HepG2 (cell line): ENCODE results near the gene FRK. TPM values are rescaled to one million over a fixed set of nuclear protein-coding genes. Genes with fewer than 3 reads are reported as not detected.
A peak's percentile ranks its signal among the peaks of the same experiment; 100 is the strongest.

Experiments used
- ATAC-seq: fragments of 200-7000 bp; cut with Tn5 transposase; 3 replicates; pipeline ENCODE4 v1.9.1; 2020; ENCODE audit warnings: mild to moderate bottlenecking, moderate library complexity
- BruUV-seq: library from RNA; stranded (reverse); fragments of 400-500 nt; replicated peaks from 2 replicates; lab custom pipeline; 2021; lab: Mats Ljungman, UMichigan
- CTCF ChIA-PET: fragments of 300-600 bp; formaldehyde crosslinking; extraction: SDS; loops from one replicate; lab custom pipeline; 2021; ENCODE audit warnings: low total read pairs, inconsistent platforms, low intra/inter-chr PET ratio; lab: Yijun Ruan, JAX
- POLR2A ChIA-PET: fragments of 350-600 bp; sonication (Branson Sonifier 250); formaldehyde crosslinking; loops from one replicate; lab custom pipeline; 2020; ENCODE audit warnings: antibody characterized with exemption, inconsistent platforms; lab: Yijun Ruan, JAX
- DNase-seq: peaks from one replicate; pipeline ENCODE4 v3.0.0-alpha.2; 2015; ENCODE audit warnings: low spot score
- FAIRE-seq: peaks from 3 replicates; lab custom pipeline; 2011; peaks lifted over from hg19 to GRCh38; lab: Jason Lieb, UNC
- H2AFZ ChIP-seq: one replicate; pipeline ENCODE4 v1.6.1; 2011; ENCODE audit warnings: low read length, inconsistent platforms
- H3K27ac ChIP-seq: fragments of 300-600 bp; 3 replicates; pipeline ENCODE4 v1.8.0; 2011; ENCODE audit warnings: mixed run types, mild to moderate bottlenecking, mixed read lengths, low read length, inconsistent platforms; ENCODE audit not compliant: insufficient read depth; ENCODE audit errors: extremely low read length
- H3K27me3 ChIP-seq, 2 experiments: fragments of 200-600 bp in 1 of 2; 2 replicates in 1 of 2; 3 replicates in 1 of 2; pipeline versions ENCODE4 v1.6.0 to v1.8.0; 2011; ENCODE audit warnings: low read length in 2 of 2, mild to moderate bottlenecking in 2 of 2, moderate library complexity in 2 of 2, inconsistent platforms in 1 of 2; ENCODE audit not compliant: insufficient read depth in 2 of 2, control insufficient read depth in 1 of 2
- H3K36me3 ChIP-seq, 2 experiments: fragments of 200-600 bp in 1 of 2; replicated peaks in 1 of 2; 2 replicates in 1 of 2; 3 replicates in 1 of 2; pipeline versions ENCODE4 v1.5.1 to v1.8.0; 2011; ENCODE audit warnings: low read length in 2 of 2, inconsistent platforms in 1 of 2; ENCODE audit not compliant: insufficient read depth in 2 of 2, control insufficient read depth in 1 of 2
- H3K4me1 ChIP-seq: 2 replicates; pipeline ENCODE4 v1.5.1; 2012; ENCODE audit warnings: low read length, inconsistent platforms; ENCODE audit not compliant: insufficient read depth
- H3K4me2 ChIP-seq: 2 replicates; pipeline ENCODE4 v1.6.0; 2011; ENCODE audit warnings: low read depth, low read length, inconsistent platforms
- H3K4me3 ChIP-seq, 3 experiments: fragments of 200-600 bp in 1 of 3; sonication (generic), shearing (Covaris generic) in 1 of 3; replicated peaks in 1 of 3; 2 replicates each; pipeline ENCODE4 v1.5.1; 2011 to 2016; ENCODE audit warnings: low read length in 3 of 3, inconsistent platforms in 2 of 3, low read depth in 2 of 3, mild to moderate bottlenecking in 2 of 3, control low read depth in 1 of 3, mixed read lengths in 1 of 3; ENCODE audit not compliant: insufficient read depth in 1 of 3
- H3K79me2 ChIP-seq: one replicate; pipeline ENCODE4 v1.6.1; 2011; ENCODE audit warnings: low read length, inconsistent platforms; ENCODE audit not compliant: insufficient read depth
- H3K9ac ChIP-seq: 2 replicates; pipeline ENCODE4 v1.6.0; 2011; ENCODE audit warnings: mild to moderate bottlenecking, low read depth, low read length, inconsistent platforms; ENCODE audit not compliant: insufficient read depth
- H3K9me3 ChIP-seq: 2 replicates; pipeline ENCODE4 v1.5.1; 2012; ENCODE audit warnings: mild to moderate bottlenecking, low read length
- H4K20me1 ChIP-seq: 2 replicates; pipeline ENCODE4 v1.6.0; 2011; ENCODE audit warnings: inconsistent platforms, mild to moderate bottlenecking, low read length, moderate library complexity; ENCODE audit not compliant: insufficient read depth
- BHLHE40 ChIP-seq: IDR thresholded peaks from 2 replicates; pipeline ENCODE4 v1.6.1; 2011; ENCODE audit warnings: low read length, improper control_type of control experiment
- CREB1 ChIP-seq, 2 experiments: fragments of 450-650 bp in 1 of 2; IDR thresholded peaks; 2 replicates each; pipeline ENCODE4 v1.6.1; 2016 to 2017; ENCODE audit warnings: control low read depth in 1 of 2, mild to moderate bottlenecking in 1 of 2, missing compliant biosample characterization in 1 of 2, missing genetic modification characterization in 1 of 2
- GABPB1 ChIP-seq: IDR thresholded peaks from 2 replicates; pipeline ENCODE4 v1.6.1; 2016; ENCODE audit warnings: mild to moderate bottlenecking, missing genetic modification reagents, moderate library complexity, missing compliant biosample characterization
- GATA4 ChIP-seq: sonication (generic); IDR thresholded peaks from 2 replicates; pipeline ENCODE4 v1.6.1; 2016; ENCODE audit warnings: antibody characterized with exemption, low read depth, borderline replicate concordance
- GATAD2A ChIP-seq: IDR thresholded peaks from 2 replicates; pipeline ENCODE4 v1.6.1; 2016
- KDM6A ChIP-seq: IDR thresholded peaks from 2 replicates; pipeline ENCODE4 v1.6.1; 2016; ENCODE audit warnings: low read depth
- NR2F2 ChIP-seq: IDR thresholded peaks from 2 replicates; pipeline ENCODE4 v1.6.1; 2012; ENCODE audit warnings: low read depth, inconsistent platforms, borderline replicate concordance
- RXRB ChIP-seq: IDR thresholded peaks from 2 replicates; pipeline ENCODE4 v1.6.1; 2016; ENCODE audit warnings: borderline replicate concordance, missing genetic modification reagents, missing compliant biosample characterization
- SALL1 ChIP-seq: sonication (generic); formaldehyde crosslinking; IDR thresholded peaks from 2 replicates; pipeline ENCODE4 v1.8.0; 2022; ENCODE audit warnings: mild to moderate bottlenecking, missing genetic modification reagents
- SIN3B ChIP-seq: fragments of 150-350 bp; IDR thresholded peaks from 2 replicates; pipeline ENCODE4 v1.6.1; 2014; ENCODE audit warnings: low read length
- THAP11 ChIP-seq: IDR thresholded peaks from 2 replicates; pipeline ENCODE4 v1.6.1; 2016; ENCODE audit warnings: missing biosample characterization, missing genetic modification reagents
- ZNF207 ChIP-seq: fragments of 450-650 bp; IDR thresholded peaks from 2 replicates; pipeline ENCODE4 v1.6.1; 2016; ENCODE audit warnings: antibody characterized with exemption, borderline replicate concordance
- ZSCAN9 ChIP-seq: IDR thresholded peaks from 2 replicates; pipeline ENCODE4 v1.6.1; 2016; ENCODE audit warnings: borderline replicate concordance
- WGBS: methylation state at CpG from one replicate; pipeline ENCODE4 v1.1.6; 2017; ENCODE audit warnings: low lambda C conversion rate; 5-methylcytosine and 5-hydroxymethylcytosine counted together
- in situ Hi-C: cut with HindIII; loops from 2 replicates; pipeline ENCODE4 v1.10.0; 2017; ENCODE audit warnings: low pct_unique_long_range_greater_than_20kb; ENCODE audit not compliant: extremely low pct_ligation_motif_present
- intact Hi-C: fragments of 100-400 bp; cut with micrococcal nuclease; formaldehyde crosslinking; loops from one replicate; pipeline ENCODE4 v1.10.0; 2022; ENCODE audit not compliant: unreplicated experiment
- polyA plus RNA-seq, 8 experiments: library from polyadenylated mRNA; depleted of rRNA in 3 of 8; stranded (reverse) in 7 of 8; unstranded in 1 of 8; fragments of >200 nt; fragmentation: Illumina TruSeq in 4 of 8; extraction: Trizol in 4 of 8; gene quantifications; 2 replicates each; pipeline versions ENCODE4 v1.2.1 to v1.2.3, GENCODE V29; 2011 to 2016; ENCODE audit warnings: low read depth in 4 of 8, missing spikeins in 1 of 8, mixed read lengths in 1 of 8; ENCODE audit not compliant: insufficient read depth in 1 of 8
- total RNA-seq, 5 experiments: library from RNA; depleted of rRNA; stranded (reverse); fragments of >200 nt; fragmentation: Illumina TruSeq; extraction: Trizol; gene quantifications; 2 replicates each; pipeline ENCODE4 v1.2.3, GENCODE V29; 2016; ENCODE audit warnings: low read depth in 1 of 5
- TF ChIP-seq, protein P1 (sequence below): sonication (generic); formaldehyde crosslinking; IDR thresholded peaks from 2 replicates; pipeline ENCODE4 v1.4.0; 2020; ENCODE audit warnings: missing genetic modification reagents
- TF ChIP-seq, protein P2 (sequence below): sonication (generic); formaldehyde crosslinking; IDR thresholded peaks from 2 replicates; pipeline ENCODE4 v1.4.0; 2020; ENCODE audit warnings: mild to moderate bottlenecking, missing genetic modification reagents
- TF ChIP-seq, protein P3 (sequence below): IDR thresholded peaks from 2 replicates; pipeline ENCODE4 v1.6.1; 2016; ENCODE audit warnings: low read depth, missing genetic modification reagents, missing compliant biosample characterization
- TF ChIP-seq, protein P4 (sequence below): IDR thresholded peaks from 2 replicates; pipeline ENCODE4 v1.6.1; 2012; ENCODE audit warnings: inconsistent platforms

FRK gene
- total and polyA plus RNA-seq, 2 of the 13 experiments (the other 11 are each of a cell fraction or from before 2014, with no cell fraction given), result 1.3 to 2.9 TPM

DNA sequence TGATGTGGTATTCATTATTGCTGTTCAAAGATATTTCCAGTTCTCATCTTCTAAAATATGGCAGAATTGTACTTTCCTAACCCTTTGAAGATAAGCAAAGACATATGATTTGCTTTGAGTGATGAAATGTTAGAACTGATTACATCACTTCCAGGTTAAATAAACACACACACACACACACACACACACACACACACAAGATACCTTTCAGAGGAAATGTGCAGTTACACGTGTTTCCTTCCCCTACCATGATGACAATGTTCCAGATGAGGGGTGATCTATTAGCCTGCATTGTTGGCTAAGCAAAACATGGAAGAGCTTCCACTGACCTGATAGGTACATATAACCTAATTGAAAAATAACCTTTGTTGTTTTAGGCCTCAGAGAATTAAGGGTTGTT, 11.7 kb upstream of the FRK start:
- ATAC-seq, result peak; percentile 54; the same call in 2 of the 3 replicates
- no peak overlapping the region for H3K9ac ChIP-seq
- H4K20me1 ChIP-seq, result no peaks in the 10 kb centered on the region
- ChIA-PET POLR2A (interaction anchor here (4.7 kb wide), 1 partner anchor 12 kb away, joined by 27 read pairs; the partner anchor contains the start of gene FRK), CTCF (no interaction called here)
- no peaks in the 10 kb centered on the region for H3K27me3 ChIP-seq
- no TSS peak for BruUV-seq
- 7% methylated on average over 1 of the region's 1 CpG for WGBS
- in situ Hi-C loops (no loop called here), intact Hi-C loops (no loop called here)
- H3K27ac ChIP-seq, result no peak overlapping the region
- H3K9me3 ChIP-seq, result no peaks in the 10 kb centered on the region
- FAIRE-seq, result peak; percentile 53
- H3K4me2 ChIP-seq, result no peak overlapping the region
- peaks cover 52% of the 10 kb centered on the region for H3K4me1 ChIP-seq
- H3K79me2 ChIP-seq, result no peaks in the 10 kb centered on the region
- H3K36me3 ChIP-seq, result no peaks in the 10 kb centered on the region
- H2AFZ ChIP-seq, result no peak overlapping the region
- DNase-seq, result peak; percentile 69
- no peak overlapping the region for H3K4me3 ChIP-seq
- TF ChIP-seq ZSCAN9 (CRISPR knock-in tag) (0 out of 2 replicates have a peak, but pooled peaks have one; percentile 65), BHLHE40 (peak; percentile 58; the same call in 1 of the 2 replicates), NR2F2 (peak; percentile 25; the same call in 1 of the 2 replicates), SALL1 (CRISPR knock-in tag) (peak; percentile 42; the same call in 1 of the 2 replicates), GATA4 (peak; percentile 62; the same call in 1 of the 2 replicates), GATAD2A (CRISPR knock-in tag) (peak; percentile 67), CREB1 (IDR thresholded peaks at IDR 0.05) (peak; percentile 78), CREB1 (CRISPR knock-in tag; IDR thresholded peaks at IDR 0.05) (peak; percentile 87), KDM6A (CRISPR knock-in tag) (no peak), ZNF207 (no peak), RXRB (CRISPR knock-in tag) (peak; percentile 43; the same call in 1 of the 2 replicates), GABPB1 (peak; percentile 60; the same call in 1 of the 2 replicates), THAP11 (CRISPR knock-in tag) (peak; percentile 27; the same call in 1 of the 2 replicates), SIN3B (0 out of 2 replicates have a peak, but pooled peaks have one; percentile 22)
- TF ChIP-seq, protein P1, sequence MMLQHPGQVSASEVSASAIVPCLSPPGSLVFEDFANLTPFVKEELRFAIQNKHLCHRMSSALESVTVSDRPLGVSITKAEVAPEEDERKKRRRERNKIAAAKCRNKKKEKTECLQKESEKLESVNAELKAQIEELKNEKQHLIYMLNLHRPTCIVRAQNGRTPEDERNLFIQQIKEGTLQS (CRISPR knock-in tag), result 0 out of 2 replicates have a peak, but pooled peaks have one; percentile 45
- TF ChIP-seq, protein P2, sequence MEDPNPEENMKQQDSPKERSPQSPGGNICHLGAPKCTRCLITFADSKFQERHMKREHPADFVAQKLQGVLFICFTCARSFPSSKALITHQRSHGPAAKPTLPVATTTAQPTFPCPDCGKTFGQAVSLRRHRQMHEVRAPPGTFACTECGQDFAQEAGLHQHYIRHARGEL, result no peak
- TF ChIP-seq, protein P3, sequence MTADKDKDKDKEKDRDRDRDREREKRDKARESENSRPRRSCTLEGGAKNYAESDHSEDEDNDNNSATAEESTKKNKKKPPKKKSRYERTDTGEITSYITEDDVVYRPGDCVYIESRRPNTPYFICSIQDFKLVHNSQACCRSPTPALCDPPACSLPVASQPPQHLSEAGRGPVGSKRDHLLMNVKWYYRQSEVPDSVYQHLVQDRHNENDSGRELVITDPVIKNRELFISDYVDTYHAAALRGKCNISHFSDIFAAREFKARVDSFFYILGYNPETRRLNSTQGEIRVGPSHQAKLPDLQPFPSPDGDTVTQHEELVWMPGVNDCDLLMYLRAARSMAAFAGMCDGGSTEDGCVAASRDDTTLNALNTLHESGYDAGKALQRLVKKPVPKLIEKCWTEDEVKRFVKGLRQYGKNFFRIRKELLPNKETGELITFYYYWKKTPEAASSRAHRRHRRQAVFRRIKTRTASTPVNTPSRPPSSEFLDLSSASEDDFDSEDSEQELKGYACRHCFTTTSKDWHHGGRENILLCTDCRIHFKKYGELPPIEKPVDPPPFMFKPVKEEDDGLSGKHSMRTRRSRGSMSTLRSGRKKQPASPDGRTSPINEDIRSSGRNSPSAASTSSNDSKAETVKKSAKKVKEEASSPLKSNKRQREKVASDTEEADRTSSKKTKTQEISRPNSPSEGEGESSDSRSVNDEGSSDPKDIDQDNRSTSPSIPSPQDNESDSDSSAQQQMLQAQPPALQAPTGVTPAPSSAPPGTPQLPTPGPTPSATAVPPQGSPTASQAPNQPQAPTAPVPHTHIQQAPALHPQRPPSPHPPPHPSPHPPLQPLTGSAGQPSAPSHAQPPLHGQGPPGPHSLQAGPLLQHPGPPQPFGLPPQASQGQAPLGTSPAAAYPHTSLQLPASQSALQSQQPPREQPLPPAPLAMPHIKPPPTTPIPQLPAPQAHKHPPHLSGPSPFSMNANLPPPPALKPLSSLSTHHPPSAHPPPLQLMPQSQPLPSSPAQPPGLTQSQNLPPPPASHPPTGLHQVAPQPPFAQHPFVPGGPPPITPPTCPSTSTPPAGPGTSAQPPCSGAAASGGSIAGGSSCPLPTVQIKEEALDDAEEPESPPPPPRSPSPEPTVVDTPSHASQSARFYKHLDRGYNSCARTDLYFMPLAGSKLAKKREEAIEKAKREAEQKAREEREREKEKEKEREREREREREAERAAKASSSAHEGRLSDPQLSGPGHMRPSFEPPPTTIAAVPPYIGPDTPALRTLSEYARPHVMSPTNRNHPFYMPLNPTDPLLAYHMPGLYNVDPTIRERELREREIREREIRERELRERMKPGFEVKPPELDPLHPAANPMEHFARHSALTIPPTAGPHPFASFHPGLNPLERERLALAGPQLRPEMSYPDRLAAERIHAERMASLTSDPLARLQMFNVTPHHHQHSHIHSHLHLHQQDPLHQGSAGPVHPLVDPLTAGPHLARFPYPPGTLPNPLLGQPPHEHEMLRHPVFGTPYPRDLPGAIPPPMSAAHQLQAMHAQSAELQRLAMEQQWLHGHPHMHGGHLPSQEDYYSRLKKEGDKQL (CRISPR knock-in tag), result 0 out of 2 replicates have a peak, but pooled peaks have one; percentile 26
- TF ChIP-seq, protein P4, sequence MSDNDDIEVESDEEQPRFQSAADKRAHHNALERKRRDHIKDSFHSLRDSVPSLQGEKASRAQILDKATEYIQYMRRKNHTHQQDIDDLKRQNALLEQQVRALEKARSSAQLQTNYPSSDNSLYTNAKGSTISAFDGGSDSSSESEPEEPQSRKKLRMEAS, result peak; percentile 75
